Tongue (tissue), 2 donors: ENCODE measurements around the gene BCAS3. TPM values are rescaled to one million over a fixed set of nuclear protein-coding genes. Genes with fewer than 3 reads are reported as not detected.
"Not testable (repeated sequence)": the region's sequence is repeated elsewhere in the genome, so short reads cannot be mapped to it uniquely, and the experiment has no call there.

Experiments
- DNase-seq: peaks from one replicate; pipeline ENCODE4 v3.0.0-alpha.2; 2015
- total RNA-seq: library from RNA; depleted of rRNA; stranded (reverse); fragments of >200 nt; gene quantifications from one replicate; pipeline ENCODE4 v1.2.3, GENCODE V29; 2014

The BCAS3 gene
- total RNA-seq, 1 donor from 2014 or later: 40.2 TPM

GRCh38 chr17:60941571-60941970, 263.9 kb downstream of the BCAS3 start:
- no peak for DNase-seq

- DNase-seq: no peak
Measured at GRCh38 chr17:60944751-60945150, 267.1 kb downstream of the BCAS3 start.

GRCh38 chr17:60947100-60947499, 269.4 kb downstream of the BCAS3 start:
- no peak for DNase-seq

GRCh38 chr17:60947543-60947942, 269.9 kb downstream of the BCAS3 start:
- no peak for DNase-seq

GRCh38 chr17:60952747-60953146, 275.1 kb downstream of the BCAS3 start:
- DNase-seq: no peak

- no peak for DNase-seq
Measured at GRCh38 chr17:60959011-60959410, 281.4 kb downstream of the BCAS3 start.

GRCh38 chr17:60959696-60960095, 282.0 kb downstream of the BCAS3 start:
- no peak for DNase-seq

GRCh38 chr17:60960398-60961065, 282.9 kb downstream of the BCAS3 start:
- DNase-seq: no peak

- no peak for DNase-seq
Measured at GRCh38 chr17:60964160-60964559, 286.5 kb downstream of the BCAS3 start.

- no peak for DNase-seq
Measured at GRCh38 chr17:60968266-60968665, 290.6 kb downstream of the BCAS3 start.

GRCh38 chr17:60969500-60970037, 291.9 kb downstream of the BCAS3 start:
- DNase-seq: no peak

GRCh38 chr17:60970741-60971140, 293.1 kb downstream of the BCAS3 start:
- no peak for DNase-seq

GRCh38 chr17:60971515-60972369, 294.1 kb downstream of the BCAS3 start:
- peak; percentile 69 for DNase-seq

GRCh38 chr17:60976861-60977260, 299.2 kb downstream of the BCAS3 start:
- DNase-seq: not testable (repeated sequence)

GRCh38 chr17:60989379-60989778, 311.7 kb downstream of the BCAS3 start:
- DNase-seq: no peak

GRCh38 chr17:60989846-60990245, 312.2 kb downstream of the BCAS3 start:
- no peak for DNase-seq

GRCh38 chr17:60993497-60993896, 315.8 kb downstream of the BCAS3 start:
- DNase-seq: no peak

- DNase-seq: no peak
Measured at GRCh38 chr17:60995680-60996079, 318.0 kb downstream of the BCAS3 start.

GRCh38 chr17:61000911-61001310, 323.3 kb downstream of the BCAS3 start:
- peak; percentile 48 for DNase-seq

GRCh38 chr17:61002316-61002736, 324.7 kb downstream of the BCAS3 start:
- peak; percentile 64 for DNase-seq

GRCh38 chr17:61005358-61005757, 327.7 kb downstream of the BCAS3 start:
- no peak for DNase-seq

GRCh38 chr17:61005958-61006357, 328.3 kb downstream of the BCAS3 start:
- DNase-seq: not testable (repeated sequence)

GRCh38 chr17:61007980-61008379, 330.3 kb downstream of the BCAS3 start:
- DNase-seq: no peak
